Measurements from ENCODE around the gene GAS6. TPM values are rescaled to one million over a fixed set of nuclear protein-coding genes. Genes with fewer than 3 reads are reported as not detected.
"Not testable (repeated sequence)": the region's sequence is repeated elsewhere in the genome, so short reads cannot be mapped to it uniquely, and the experiment has no call there.

The GAS6 gene
- total and polyA plus RNA-seq, 2 donors: 55.1 to 327 TPM

- Histone ChIP-seq H3K36me3 (ENCODE audit: insufficient read depth) (peaks cover 2% of the 10 kb centered on the region), H3K4me1 (ENCODE audit: insufficient read depth) (no peaks in the 10 kb centered on the region), H3K27ac (ENCODE audit: low read depth) (no peak overlapping the region), H3K4me3 (ENCODE audit: low read depth, low read length) (no peak overlapping the region)
- no peak for DNase-seq (ENCODE audit: extremely low spot score)
- WGBS: 43% methylated on average over 8 of the region's 8 CpGs
Measured at GRCh38 chr13:113838711-113839201, 25.1 kb downstream of the GAS6 start.

GRCh38 chr13:113837560-113838355 lies 26.1 kb downstream of the GAS6 start:
- Histone ChIP-seq H3K27ac (ENCODE audit: low read depth) (peak overlapping the region; percentile 91), H3K4me3 (ENCODE audit: low read depth, low read length) (peak overlapping the region; percentile 12), H3K4me1 (ENCODE audit: insufficient read depth) (no peaks in the 10 kb centered on the region), H3K36me3 (ENCODE audit: insufficient read depth) (peaks cover 2% of the 10 kb centered on the region)
- 13% methylated on average over 16 of the region's 16 CpGs for WGBS
- DNase-seq (ENCODE audit: extremely low spot score): peak; percentile 61

GRCh38 chr13:113836768-113837559 lies 26.9 kb downstream of the GAS6 start:
- peak; percentile 56 for DNase-seq (ENCODE audit: extremely low spot score)
- H3K36me3 ChIP-seq (ENCODE audit: insufficient read depth): peaks cover 4% of the 10 kb centered on the region
- no peaks in the 10 kb centered on the region for H3K4me1 ChIP-seq (ENCODE audit: insufficient read depth)
- 17% methylated on average over 19 of the region's 19 CpGs for WGBS
- peak overlapping the region; percentile 91 for H3K27ac ChIP-seq (ENCODE audit: low read depth)
- H3K4me3 ChIP-seq (ENCODE audit: low read depth, low read length): no peak overlapping the region

GRCh38 chr13:113835461-113836270 lies 28.2 kb downstream of the GAS6 start:
- WGBS: 81% methylated on average over 37 of the region's 37 CpGs
- DNase-seq (ENCODE audit: extremely low spot score): no peak
- H3K4me1 ChIP-seq (ENCODE audit: insufficient read depth): no peaks in the 10 kb centered on the region
- H3K4me3 ChIP-seq (ENCODE audit: low read depth, low read length): no peak overlapping the region
- no peak overlapping the region for H3K27ac ChIP-seq (ENCODE audit: low read depth)
- H3K36me3 ChIP-seq (ENCODE audit: insufficient read depth): peaks cover 4% of the 10 kb centered on the region

- DNase-seq (ENCODE audit: extremely low spot score): no peak
- Histone ChIP-seq H3K4me3 (ENCODE audit: low read depth, low read length) (no peak overlapping the region), H3K27ac (ENCODE audit: low read depth) (no peak overlapping the region), H3K4me1 (ENCODE audit: insufficient read depth) (no peaks in the 10 kb centered on the region), H3K36me3 (ENCODE audit: insufficient read depth) (peaks cover 4% of the 10 kb centered on the region)
- WGBS: 92% methylated on average over 38 of the region's 38 CpGs
Measured at GRCh38 chr13:113834496-113835200, 29.2 kb downstream of the GAS6 start.

GRCh38 chr13:113834006-113834405 lies 29.9 kb downstream of the GAS6 start:
- not testable (repeated sequence) for H3K27ac ChIP-seq (ENCODE audit: low read depth); H3K36me3 ChIP-seq (ENCODE audit: insufficient read depth); DNase-seq (ENCODE audit: extremely low spot score); H3K4me3 ChIP-seq (ENCODE audit: low read depth, low read length); H3K4me1 ChIP-seq (ENCODE audit: insufficient read depth)
- 77% methylated on average over 17 of the region's 17 CpGs for WGBS

GRCh38 chr13:113833111-113833830 lies 30.6 kb downstream of the GAS6 start:
- WGBS: 90% methylated on average over 25 of the region's 25 CpGs
- Histone ChIP-seq H3K27ac (ENCODE audit: low read depth) (no peak overlapping the region), H3K4me1 (ENCODE audit: insufficient read depth) (no peaks in the 10 kb centered on the region), H3K4me3 (ENCODE audit: low read depth, low read length) (no peak overlapping the region), H3K36me3 (ENCODE audit: insufficient read depth) (peaks cover 4% of the 10 kb centered on the region)
- no peak for DNase-seq (ENCODE audit: extremely low spot score)

GRCh38 chr13:113832631-113833030 lies 31.2 kb downstream of the GAS6 start:
- Histone ChIP-seq H3K27ac (ENCODE audit: low read depth) (no peak overlapping the region), H3K4me1 (ENCODE audit: insufficient read depth) (no peaks in the 10 kb centered on the region), H3K36me3 (ENCODE audit: insufficient read depth) (peaks cover 4% of the 10 kb centered on the region), H3K4me3 (ENCODE audit: low read depth, low read length) (no peak overlapping the region)
- WGBS: 95% methylated on average over 23 of the region's 23 CpGs
- no peak for DNase-seq (ENCODE audit: extremely low spot score)

- H3K27ac ChIP-seq (ENCODE audit: low read depth): no peak overlapping the region
- H3K4me1 ChIP-seq (ENCODE audit: insufficient read depth): no peaks in the 10 kb centered on the region
- WGBS: 92% methylated on average over 19 of the region's 19 CpGs
- H3K4me3 ChIP-seq (ENCODE audit: low read depth, low read length): no peak overlapping the region
- no peak for DNase-seq (ENCODE audit: extremely low spot score)
- H3K36me3 ChIP-seq (ENCODE audit: insufficient read depth): peaks cover 4% of the 10 kb centered on the region
Measured at GRCh38 chr13:113832205-113832604, 31.7 kb downstream of the GAS6 start.

GRCh38 chr13:113831061-113831460 lies 32.8 kb downstream of the GAS6 start:
- no peak for DNase-seq (ENCODE audit: extremely low spot score)
- Histone ChIP-seq H3K4me1 (ENCODE audit: insufficient read depth) (no peaks in the 10 kb centered on the region), H3K4me3 (ENCODE audit: low read depth, low read length) (no peak overlapping the region), H3K27ac (ENCODE audit: low read depth) (no peak overlapping the region), H3K36me3 (ENCODE audit: insufficient read depth) (peaks cover 8% of the 10 kb centered on the region)
- 91% methylated on average over 23 of the region's 23 CpGs for WGBS

GRCh38 chr13:113830426-113830950 lies 33.4 kb downstream of the GAS6 start:
- not testable (repeated sequence) for H3K36me3 ChIP-seq (ENCODE audit: insufficient read depth); H3K4me3 ChIP-seq (ENCODE audit: low read depth, low read length); H3K4me1 ChIP-seq (ENCODE audit: insufficient read depth); DNase-seq (ENCODE audit: extremely low spot score); H3K27ac ChIP-seq (ENCODE audit: low read depth)
- 87% methylated on average over 20 of the region's 22 CpGs for WGBS

- Histone ChIP-seq H3K4me1 (ENCODE audit: insufficient read depth) (no peaks in the 10 kb centered on the region), H3K4me3 (ENCODE audit: low read depth, low read length) (no peak overlapping the region), H3K36me3 (ENCODE audit: insufficient read depth) (peaks cover 6% of the 10 kb centered on the region), H3K27ac (ENCODE audit: low read depth) (no peak overlapping the region)
- DNase-seq (ENCODE audit: extremely low spot score): no peak
- WGBS: 96% methylated on average over 20 of the region's 20 CpGs
Measured at GRCh38 chr13:113828282-113828825, 35.5 kb downstream of the GAS6 start.
